ENCODE measurements around the gene ZNF669. TPM values are rescaled to one million over a fixed set of nuclear protein-coding genes. Genes with fewer than 3 reads are reported as not detected.
A peak's percentile ranks its signal among the peaks of the same experiment; 100 is the strongest.

ZNF669 gene
- polyA plus RNA-seq, 1 donor: 5.6 TPM

- WGBS (ENCODE audit: insufficient coverage, low lambda C conversion rate): no CpG with 5 or more reads among the region's 78 CpGs
- peak; percentile 20 to 61 for DNase-seq
- H3K9me3 ChIP-seq (ENCODE audit: control insufficient read depth, low read depth, low read length): peaks cover 3% of the 10 kb centered on the region
- peaks cover 36% of the 10 kb centered on the region for H3K27me3 ChIP-seq (ENCODE audit: control insufficient read depth, insufficient read depth, low read length)
- H3K36me3 ChIP-seq (ENCODE audit: control insufficient read depth, insufficient read depth, low read length): no peaks in the 10 kb centered on the region
- H3K27ac ChIP-seq (ENCODE audit: low read length): peak overlapping the region; percentile 38
- H3K4me1 ChIP-seq (ENCODE audit: control insufficient read depth, insufficient read depth, low read length): no peaks in the 10 kb centered on the region
- H3K4me3 ChIP-seq (ENCODE audit: low read length): peak overlapping the region; percentile 56
Observed at GRCh38 chr1:247111700-247112478, 7.7 kb upstream of the ZNF669 start.

GRCh38 chr1:247111259-247111699, 7.1 kb upstream of the ZNF669 start:
- H3K9me3 ChIP-seq (ENCODE audit: control insufficient read depth, low read depth, low read length): peaks cover 3% of the 10 kb centered on the region
- H3K4me1 ChIP-seq (ENCODE audit: control insufficient read depth, insufficient read depth, low read length): no peaks in the 10 kb centered on the region
- DNase-seq: peak in 1 of 2 donors; percentile 52
- peak overlapping the region; percentile 47 for H3K4me3 ChIP-seq (ENCODE audit: low read length)
- H3K27ac ChIP-seq (ENCODE audit: low read length): no peak overlapping the region
- WGBS (ENCODE audit: insufficient coverage, low lambda C conversion rate): no CpG with 5 or more reads among the region's 62 CpGs
- H3K36me3 ChIP-seq (ENCODE audit: control insufficient read depth, insufficient read depth, low read length): no peaks in the 10 kb centered on the region
- H3K27me3 ChIP-seq (ENCODE audit: control insufficient read depth, insufficient read depth, low read length): peaks cover 42% of the 10 kb centered on the region

- Histone ChIP-seq H3K4me3 (ENCODE audit: low read length) (peak overlapping the region; percentile 47), H3K27me3 (ENCODE audit: control insufficient read depth, insufficient read depth, low read length) (peaks cover 47% of the 10 kb centered on the region), H3K27ac (ENCODE audit: low read length) (no peak overlapping the region), H3K36me3 (ENCODE audit: control insufficient read depth, insufficient read depth, low read length) (no peaks in the 10 kb centered on the region), H3K4me1 (ENCODE audit: control insufficient read depth, insufficient read depth, low read length) (no peaks in the 10 kb centered on the region), H3K9me3 (ENCODE audit: control insufficient read depth, low read depth, low read length) (peaks cover 3% of the 10 kb centered on the region)
- WGBS (ENCODE audit: insufficient coverage, low lambda C conversion rate): no CpG with 5 or more reads among the region's 30 CpGs
- no peak for DNase-seq
Observed at GRCh38 chr1:247110627-247111258, 6.6 kb upstream of the ZNF669 start.

- WGBS (ENCODE audit: insufficient coverage, low lambda C conversion rate): no CpG with 5 or more reads among the region's 7 CpGs
- Histone ChIP-seq H3K36me3 (ENCODE audit: control insufficient read depth, insufficient read depth, low read length) (no peaks in the 10 kb centered on the region), H3K9me3 (ENCODE audit: control insufficient read depth, low read depth, low read length) (peaks cover 7% of the 10 kb centered on the region)
Observed at GRCh38 chr1:247107694-247108093, 3.5 kb upstream of the ZNF669 start.

GRCh38 chr1:247105966-247106365, 1.8 kb upstream of the ZNF669 start:
- no peak for DNase-seq
- H3K36me3 ChIP-seq (ENCODE audit: control insufficient read depth, insufficient read depth, low read length): peaks cover 7% of the 10 kb centered on the region
- H3K27me3 ChIP-seq (ENCODE audit: control insufficient read depth, insufficient read depth, low read length): peaks cover 33% of the 10 kb centered on the region
- no peak overlapping the region for H3K27ac ChIP-seq (ENCODE audit: low read length)
- H3K4me3 ChIP-seq (ENCODE audit: low read length): no peak overlapping the region
- H3K9me3 ChIP-seq (ENCODE audit: control insufficient read depth, low read depth, low read length): peaks cover 4% of the 10 kb centered on the region
- WGBS (ENCODE audit: insufficient coverage, low lambda C conversion rate): 100% methylated on average over 1 of the region's 15 CpGs
- H3K4me1 ChIP-seq (ENCODE audit: control insufficient read depth, insufficient read depth, low read length): no peaks in the 10 kb centered on the region

More at GRCh38 chr1:247107694-247108093, 3.5 kb upstream of the ZNF669 start:
- Histone ChIP-seq H3K27me3 (ENCODE audit: control insufficient read depth, insufficient read depth, low read length) (peaks cover 44% of the 10 kb centered on the region), H3K4me1 (ENCODE audit: control insufficient read depth, insufficient read depth, low read length) (no peaks in the 10 kb centered on the region), H3K27ac (ENCODE audit: low read length) (no peak overlapping the region), H3K4me3 (ENCODE audit: low read length) (no peak overlapping the region)
- no peak for DNase-seq

GRCh38 chr1:247104965-247105364, 809 bp upstream of the ZNF669 start:
- 100% methylated on average over 2 of the region's 13 CpGs for WGBS (ENCODE audit: insufficient coverage, low lambda C conversion rate)
- Histone ChIP-seq H3K27me3 (ENCODE audit: control insufficient read depth, insufficient read depth, low read length) (peaks cover 26% of the 10 kb centered on the region), H3K27ac (ENCODE audit: low read length) (no peak overlapping the region), H3K36me3 (ENCODE audit: control insufficient read depth, insufficient read depth, low read length) (peaks cover 16% of the 10 kb centered on the region), H3K9me3 (ENCODE audit: control insufficient read depth, low read depth, low read length) (peaks cover 7% of the 10 kb centered on the region), H3K4me1 (ENCODE audit: control insufficient read depth, insufficient read depth, low read length) (no peaks in the 10 kb centered on the region), H3K4me3 (ENCODE audit: low read length) (no peak overlapping the region)
- DNase-seq: no peak

- H3K27me3 ChIP-seq (ENCODE audit: control insufficient read depth, insufficient read depth, low read length): peaks cover 13% of the 10 kb centered on the region
- no peak for DNase-seq
- peaks cover 15% of the 10 kb centered on the region for H3K9me3 ChIP-seq (ENCODE audit: control insufficient read depth, low read depth, low read length)
- H3K27ac ChIP-seq (ENCODE audit: low read length): no peak overlapping the region
- H3K36me3 ChIP-seq (ENCODE audit: control insufficient read depth, insufficient read depth, low read length): peaks cover 18% of the 10 kb centered on the region
- no CpG with 5 or more reads among the region's 1 CpG for WGBS (ENCODE audit: insufficient coverage, low lambda C conversion rate)
- no peaks in the 10 kb centered on the region for H3K4me1 ChIP-seq (ENCODE audit: control insufficient read depth, insufficient read depth, low read length)
- no peak overlapping the region for H3K4me3 ChIP-seq (ENCODE audit: low read length)
Observed at GRCh38 chr1:247102381-247102780, 1.8 kb downstream of the ZNF669 start.

GRCh38 chr1:247100676-247101279, 3.4 kb downstream of the ZNF669 start:
- Histone ChIP-seq H3K4me3 (ENCODE audit: low read length) (no peak overlapping the region), H3K9me3 (ENCODE audit: control insufficient read depth, low read depth, low read length) (peaks cover 15% of the 10 kb centered on the region), H3K27ac (ENCODE audit: low read length) (no peak overlapping the region), H3K27me3 (ENCODE audit: control insufficient read depth, insufficient read depth, low read length) (peaks cover 2% of the 10 kb centered on the region), H3K36me3 (ENCODE audit: control insufficient read depth, insufficient read depth, low read length) (peaks cover 18% of the 10 kb centered on the region), H3K4me1 (ENCODE audit: control insufficient read depth, insufficient read depth, low read length) (no peaks in the 10 kb centered on the region)
- WGBS (ENCODE audit: insufficient coverage, low lambda C conversion rate): 100% methylated on average over 3 of the region's 9 CpGs
- no peak for DNase-seq

GRCh38 chr1:247096958-247097357, 7.2 kb downstream of the ZNF669 start:
- H3K27me3 ChIP-seq (ENCODE audit: control insufficient read depth, insufficient read depth, low read length): no peaks in the 10 kb centered on the region
- no peak overlapping the region for H3K4me3 ChIP-seq (ENCODE audit: low read length)
- H3K4me1 ChIP-seq (ENCODE audit: control insufficient read depth, insufficient read depth, low read length): no peaks in the 10 kb centered on the region
- no peak for DNase-seq
- no CpG with 5 or more reads among the region's 5 CpGs for WGBS (ENCODE audit: insufficient coverage, low lambda C conversion rate)
- H3K27ac ChIP-seq (ENCODE audit: low read length): no peak overlapping the region
- H3K9me3 ChIP-seq (ENCODE audit: control insufficient read depth, low read depth, low read length): peaks cover 11% of the 10 kb centered on the region
- peaks cover 18% of the 10 kb centered on the region for H3K36me3 ChIP-seq (ENCODE audit: control insufficient read depth, insufficient read depth, low read length)

GRCh38 chr1:247096544-247096943, 7.6 kb downstream of the ZNF669 start:
- H3K27ac ChIP-seq (ENCODE audit: low read length): no peak overlapping the region
- peaks cover 14% of the 10 kb centered on the region for H3K36me3 ChIP-seq (ENCODE audit: control insufficient read depth, insufficient read depth, low read length)
- WGBS (ENCODE audit: insufficient coverage, low lambda C conversion rate): no CpG with 5 or more reads among the region's 5 CpGs
- no peaks in the 10 kb centered on the region for H3K27me3 ChIP-seq (ENCODE audit: control insufficient read depth, insufficient read depth, low read length)
- no peak overlapping the region for H3K4me3 ChIP-seq (ENCODE audit: low read length)
- peaks cover 11% of the 10 kb centered on the region for H3K9me3 ChIP-seq (ENCODE audit: control insufficient read depth, low read depth, low read length)
- DNase-seq: no peak
- H3K4me1 ChIP-seq (ENCODE audit: control insufficient read depth, insufficient read depth, low read length): no peaks in the 10 kb centered on the region

All from large intestine (tissue), 3 donors.